ENCODE measurements around the gene NRXN3. TPM values are rescaled to one million over a fixed set of nuclear protein-coding genes. Genes with fewer than 3 reads are reported as not detected.
"Not testable (repeated sequence)": the region's sequence is repeated elsewhere in the genome, so short reads cannot be mapped to it uniquely, and the experiment has no call there.

The NRXN3 gene
- total RNA-seq, 6 experiments from 2014 or later, result 0.07 to 0.28 (median 0.11) TPM; not detected in 2

DNA sequence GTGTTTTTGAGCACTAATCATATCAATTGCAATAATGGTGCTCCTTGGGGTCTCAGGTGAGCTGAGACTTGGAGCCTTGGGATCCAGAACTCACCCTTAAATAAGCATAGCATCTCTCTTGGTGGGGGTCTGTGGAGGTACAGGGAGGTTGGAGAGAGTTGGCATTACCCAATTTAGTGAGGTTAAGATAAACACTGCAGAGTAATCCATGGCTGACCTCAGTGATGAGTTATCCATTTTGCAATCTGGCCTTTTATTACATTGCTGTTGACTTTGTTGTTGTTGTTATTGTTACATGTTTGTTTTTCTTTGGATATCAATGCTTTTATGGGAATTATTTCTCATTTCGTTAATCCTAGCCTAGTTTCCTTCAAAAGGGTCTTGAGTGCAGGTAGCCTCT is 373.3 kb downstream of the NRXN3 start:
- H3K27ac Mint-ChIP-seq, result no peak overlapping the region
- TF ChIP-seq, protein P1, sequence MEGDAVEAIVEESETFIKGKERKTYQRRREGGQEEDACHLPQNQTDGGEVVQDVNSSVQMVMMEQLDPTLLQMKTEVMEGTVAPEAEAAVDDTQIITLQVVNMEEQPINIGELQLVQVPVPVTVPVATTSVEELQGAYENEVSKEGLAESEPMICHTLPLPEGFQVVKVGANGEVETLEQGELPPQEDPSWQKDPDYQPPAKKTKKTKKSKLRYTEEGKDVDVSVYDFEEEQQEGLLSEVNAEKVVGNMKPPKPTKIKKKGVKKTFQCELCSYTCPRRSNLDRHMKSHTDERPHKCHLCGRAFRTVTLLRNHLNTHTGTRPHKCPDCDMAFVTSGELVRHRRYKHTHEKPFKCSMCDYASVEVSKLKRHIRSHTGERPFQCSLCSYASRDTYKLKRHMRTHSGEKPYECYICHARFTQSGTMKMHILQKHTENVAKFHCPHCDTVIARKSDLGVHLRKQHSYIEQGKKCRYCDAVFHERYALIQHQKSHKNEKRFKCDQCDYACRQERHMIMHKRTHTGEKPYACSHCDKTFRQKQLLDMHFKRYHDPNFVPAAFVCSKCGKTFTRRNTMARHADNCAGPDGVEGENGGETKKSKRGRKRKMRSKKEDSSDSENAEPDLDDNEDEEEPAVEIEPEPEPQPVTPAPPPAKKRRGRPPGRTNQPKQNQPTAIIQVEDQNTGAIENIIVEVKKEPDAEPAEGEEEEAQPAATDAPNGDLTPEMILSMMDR (IDR thresholded peaks at IDR 0.05), result no peak
- peaks cover 18% of the 10 kb centered on the region for H3K9me3 Mint-ChIP-seq
- no peak for DNase-seq
- H3K36me3 Mint-ChIP-seq (ENCODE audit: low read depth), result peaks cover 5% of the 10 kb centered on the region; the same call in 1 of the 2 replicates
- no peak overlapping the region for H3K4me3 Mint-ChIP-seq
- no peaks in the 10 kb centered on the region for H3K4me1 Mint-ChIP-seq (ENCODE audit: low read depth)
- H3K27me3 Mint-ChIP-seq (ENCODE audit: insufficient read depth), result no peaks in the 10 kb centered on the region; the same call in 1 of the 2 replicates

DNA sequence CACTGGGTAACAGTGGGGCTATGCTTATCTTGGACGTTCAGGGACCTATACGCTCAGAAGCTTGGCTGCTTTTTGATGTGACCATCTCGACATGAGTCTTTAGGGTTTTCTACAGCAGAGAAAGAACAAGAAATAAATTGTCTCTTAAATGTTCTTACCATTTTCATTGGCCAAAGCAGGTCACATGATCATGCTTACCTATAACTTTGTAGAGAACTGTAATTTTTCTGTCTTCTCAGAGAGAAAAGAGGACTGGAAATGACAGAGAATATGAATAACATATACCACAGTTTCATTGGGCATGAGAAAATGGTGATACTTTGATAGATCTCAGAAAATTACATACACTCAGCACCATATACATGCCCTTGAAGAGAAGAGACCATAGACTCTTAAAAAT is 390.9 kb downstream of the NRXN3 start:
- peaks cover 5% of the 10 kb centered on the region for H3K27me3 Mint-ChIP-seq (ENCODE audit: insufficient read depth)
- no peak for DNase-seq
- no peaks in the 10 kb centered on the region for H3K9me3 Mint-ChIP-seq
- H3K36me3 Mint-ChIP-seq (ENCODE audit: low read depth), result no peaks in the 10 kb centered on the region
- TF ChIP-seq, protein P1 (IDR thresholded peaks at IDR 0.05), result no peak
- no peak overlapping the region for H3K27ac Mint-ChIP-seq
- H3K4me3 Mint-ChIP-seq, result no peak overlapping the region
- peaks cover 3% of the 10 kb centered on the region; the same call in 1 of the 2 replicates for H3K4me1 Mint-ChIP-seq (ENCODE audit: low read depth)

DNA sequence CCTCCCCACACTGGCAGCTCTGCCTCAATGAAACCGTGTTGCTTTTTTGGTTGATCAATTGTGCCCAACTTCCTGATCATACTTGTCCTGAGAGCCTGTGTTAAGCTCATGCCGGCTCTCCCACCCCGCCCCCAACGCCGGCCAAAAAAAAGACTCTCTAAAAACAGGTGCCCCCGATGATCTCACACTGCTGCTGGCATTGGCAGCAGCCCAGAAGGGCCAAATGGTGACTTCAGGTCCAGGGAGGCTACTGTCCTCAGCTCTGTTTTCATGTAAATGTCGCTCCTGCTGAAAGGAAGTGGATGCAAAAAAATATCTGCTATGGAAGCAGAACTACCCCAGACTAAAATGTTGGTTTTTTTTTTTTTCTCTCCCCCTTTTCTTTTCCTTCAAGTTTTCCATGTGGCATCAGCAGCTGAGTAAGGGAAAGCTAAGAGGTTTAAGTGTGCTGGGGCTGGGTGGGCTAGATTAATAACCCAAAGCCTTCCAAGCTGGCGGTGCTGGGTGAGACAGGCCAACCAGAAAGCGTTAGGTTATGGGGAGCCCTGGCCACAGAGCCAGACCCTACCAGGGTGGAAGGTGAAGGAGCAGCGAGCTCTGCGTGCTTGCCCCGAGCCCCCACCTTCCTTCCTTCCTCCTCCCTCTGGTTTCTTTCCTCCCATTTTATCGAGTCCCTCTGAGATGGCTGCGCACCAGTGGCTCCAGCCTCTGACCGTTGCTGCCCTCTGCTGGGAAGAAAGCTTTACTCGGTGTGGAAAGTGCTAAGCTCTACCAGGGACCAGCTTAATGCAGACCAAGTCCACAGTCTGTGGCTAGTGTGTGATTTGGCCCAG is 396.1 kb downstream of the NRXN3 start:
- TF ChIP-seq, protein P1 (IDR thresholded peaks at IDR 0.05), result peak; percentile 85
- Mint-ChIP-seq H3K4me1 (ENCODE audit: low read depth) (peaks cover 13% of the 10 kb centered on the region; the same call in 1 of the 2 replicates), H3K27me3 (ENCODE audit: insufficient read depth) (peaks cover 9% of the 10 kb centered on the region), H3K27ac (no peak overlapping the region), H3K4me3 (peak overlapping the region; percentile 60), H3K36me3 (ENCODE audit: low read depth) (no peaks in the 10 kb centered on the region), H3K9me3 (no peaks in the 10 kb centered on the region)
- DNase-seq, result peak; percentile 79

DNA sequence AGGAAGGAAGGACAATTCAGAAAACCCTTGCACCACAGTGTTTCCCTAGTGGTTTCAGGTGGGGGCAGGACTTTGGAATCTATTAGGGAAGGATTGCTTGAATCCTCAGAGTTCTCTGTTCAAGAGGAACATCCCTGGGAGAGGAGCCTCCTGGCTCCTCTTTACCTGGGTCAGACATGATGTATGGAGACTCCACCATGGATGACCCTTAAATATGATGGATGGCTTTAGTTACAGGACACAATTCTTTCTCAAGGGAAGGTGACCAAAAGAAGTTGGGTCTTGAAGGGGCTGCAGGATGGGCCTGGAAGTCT is 396.6 kb downstream of the NRXN3 start:
- no peaks in the 10 kb centered on the region for H3K36me3 Mint-ChIP-seq (ENCODE audit: low read depth)

DNA sequence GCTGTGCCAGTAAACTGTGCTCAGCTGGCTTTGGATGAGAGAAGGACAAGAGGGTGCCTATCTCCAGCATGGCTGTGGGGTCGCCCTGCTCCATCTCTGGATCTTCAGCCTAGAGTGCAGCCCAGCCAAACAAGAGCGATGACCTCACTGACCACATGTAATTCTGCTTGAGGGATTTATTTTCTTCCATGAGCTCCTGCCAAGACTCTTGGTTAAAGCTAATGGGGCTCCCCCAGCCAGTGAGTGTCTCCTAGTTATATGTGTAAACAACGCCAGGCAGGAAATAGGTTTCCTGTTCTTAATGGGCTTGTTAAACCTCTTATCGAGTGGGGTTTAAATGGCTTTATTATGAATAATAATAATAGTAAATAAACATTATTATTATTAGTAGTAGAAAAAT is 397.2 kb downstream of the NRXN3 start:
- TF ChIP-seq, protein P1 (IDR thresholded peaks at IDR 0.05), result no peak
- peaks cover 9% of the 10 kb centered on the region for H3K27me3 Mint-ChIP-seq (ENCODE audit: insufficient read depth)
- H3K36me3 Mint-ChIP-seq (ENCODE audit: low read depth), result no peaks in the 10 kb centered on the region
- H3K4me1 Mint-ChIP-seq (ENCODE audit: low read depth), result peaks cover 13% of the 10 kb centered on the region; the same call in 1 of the 2 replicates
- H3K4me3 Mint-ChIP-seq, result no peak overlapping the region
- no peaks in the 10 kb centered on the region for H3K9me3 Mint-ChIP-seq
- H3K27ac Mint-ChIP-seq, result no peak overlapping the region
- peak; percentile 36 for DNase-seq

More for the DNA sequence above, 396.6 kb downstream of the NRXN3 start:
- Mint-ChIP-seq H3K4me1 (ENCODE audit: low read depth) (peaks cover 13% of the 10 kb centered on the region; the same call in 1 of the 2 replicates), H3K9me3 (no peaks in the 10 kb centered on the region), H3K27me3 (ENCODE audit: insufficient read depth) (peaks cover 9% of the 10 kb centered on the region), H3K27ac (no peak overlapping the region), H3K4me3 (peak overlapping the region; percentile 60; the same call in 1 of the 2 replicates)
- TF ChIP-seq, protein P1 (IDR thresholded peaks at IDR 0.05), result peak; percentile 41; the same call in 1 of the 2 replicates
- DNase-seq, result no peak

DNA sequence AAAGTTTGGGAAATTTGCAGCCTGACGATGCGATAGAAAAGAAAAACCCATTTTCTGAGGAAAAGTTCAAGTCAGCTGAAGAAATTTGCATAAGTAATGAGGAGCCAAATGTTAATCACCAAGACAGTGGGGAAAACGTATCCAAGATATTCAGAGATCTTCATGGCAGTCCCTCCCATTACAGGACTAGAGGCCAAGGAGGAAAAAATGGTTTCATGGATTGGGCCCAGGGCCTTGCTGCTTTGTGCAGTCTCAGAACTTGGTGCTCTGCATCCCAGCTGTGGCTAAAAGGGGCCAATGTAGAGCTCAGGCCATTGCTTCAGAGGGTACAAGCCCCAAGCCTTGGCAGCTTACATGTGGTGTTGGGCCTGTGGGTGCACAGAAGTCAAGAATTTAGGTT is 403.6 kb downstream of the NRXN3 start:
- not testable (repeated sequence) for H3K36me3 Mint-ChIP-seq (ENCODE audit: low read depth); H3K27me3 Mint-ChIP-seq (ENCODE audit: insufficient read depth); H3K27ac Mint-ChIP-seq; H3K4me1 Mint-ChIP-seq (ENCODE audit: low read depth); DNase-seq; H3K4me3 Mint-ChIP-seq
- H3K9me3 Mint-ChIP-seq, result peaks cover 14% of the 10 kb centered on the region
